Hypothalamus (tissue), 51 donors: Measurements from ENCODE around the gene SHISA3.

Experiments used
- DNase-seq, 51 donors: peaks; one replicate each; lab custom pipeline; 2025; lab: John Stamatoyannopoulos, UW

SHISA3 gene

DNA sequence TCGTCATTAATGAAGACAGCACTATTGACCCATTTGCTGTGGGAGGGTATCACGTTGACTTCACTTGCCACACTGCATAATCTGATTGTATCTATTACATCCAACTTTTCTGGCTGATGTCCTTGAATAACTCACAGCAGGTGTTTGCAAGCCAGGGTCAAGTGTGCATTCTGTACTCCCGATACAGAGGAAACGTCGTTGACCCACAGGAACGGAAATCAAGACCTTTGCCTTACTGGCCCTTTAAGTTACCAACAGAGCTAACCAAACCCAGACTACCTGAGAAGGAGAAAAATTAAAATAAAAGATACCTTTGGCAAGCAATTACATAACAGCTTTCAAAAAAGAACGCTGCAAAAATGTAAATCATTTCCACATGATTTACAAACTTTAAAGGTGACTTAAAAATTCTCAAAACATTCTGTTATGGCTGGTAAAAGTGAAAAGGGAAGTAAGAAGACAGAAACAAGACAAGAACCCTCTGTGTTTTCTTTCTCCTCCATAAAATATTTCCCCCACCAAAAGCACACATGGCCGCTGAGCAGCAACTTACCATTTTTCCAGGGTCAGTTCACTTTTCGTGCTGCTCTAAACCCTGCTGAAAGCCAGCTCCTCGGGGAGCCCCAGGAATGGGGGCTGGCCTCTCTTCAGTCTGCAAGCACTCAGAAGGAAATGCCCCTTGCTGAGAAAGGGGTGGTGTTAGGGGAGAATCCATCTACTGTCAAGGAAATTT is 6.5 kb upstream of the SHISA3 start:
- DNase-seq, result no peak

DNA sequence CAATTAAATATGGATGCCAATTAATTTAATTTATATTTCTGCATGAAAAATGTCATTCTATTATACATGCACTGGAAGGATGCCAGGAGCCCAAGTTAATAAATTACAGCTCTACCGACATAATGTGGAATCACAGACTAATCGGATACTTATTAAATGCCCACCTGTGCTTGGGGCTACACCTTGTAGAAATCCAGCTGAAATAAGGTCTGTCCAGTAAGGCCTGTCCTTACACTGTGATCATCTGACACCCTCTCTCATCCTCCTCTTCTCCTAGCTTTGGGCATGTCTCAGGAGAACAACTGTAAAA is 6.0 kb upstream of the SHISA3 start:
- DNase-seq, result no peak

DNA sequence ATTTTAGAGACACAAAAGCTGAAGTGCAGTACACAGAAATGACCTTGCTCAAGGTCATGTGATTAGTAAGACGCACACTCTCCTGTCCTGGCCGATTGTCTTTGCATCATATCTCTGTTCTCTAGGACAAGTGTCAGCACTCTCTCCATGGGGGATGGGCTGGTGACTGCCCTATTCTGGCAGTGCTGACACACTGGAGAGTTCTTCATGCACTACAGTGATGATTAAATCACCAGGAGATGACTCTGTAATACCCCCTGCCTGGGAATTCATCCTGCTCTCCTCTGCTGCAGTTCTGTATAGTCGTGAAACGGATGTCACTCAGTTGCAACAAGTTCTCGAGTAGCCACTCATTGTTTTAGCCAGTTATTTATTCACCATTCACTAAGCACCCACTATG is 5.3 kb upstream of the SHISA3 start:
- no peak for DNase-seq

DNA sequence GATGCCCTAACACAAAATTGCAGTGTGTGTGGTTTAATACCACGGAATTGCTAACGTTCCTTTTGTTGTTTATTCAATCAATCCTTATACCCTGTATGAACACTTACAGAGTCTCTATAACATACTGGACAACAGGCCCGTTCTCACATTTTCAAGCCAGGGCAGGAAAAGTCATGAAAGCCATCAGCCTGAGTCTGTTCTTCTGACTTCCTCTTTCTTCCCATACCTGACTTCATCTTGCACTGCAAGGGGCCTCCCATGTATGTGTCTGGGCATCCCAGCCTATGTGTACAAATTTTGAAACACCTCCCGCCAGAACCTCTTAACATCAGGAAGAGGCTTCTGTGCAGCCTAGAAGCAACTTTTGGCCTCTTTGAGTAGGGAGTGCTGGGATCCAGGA is 4.9 kb upstream of the SHISA3 start:
- DNase-seq, result no peak

DNA sequence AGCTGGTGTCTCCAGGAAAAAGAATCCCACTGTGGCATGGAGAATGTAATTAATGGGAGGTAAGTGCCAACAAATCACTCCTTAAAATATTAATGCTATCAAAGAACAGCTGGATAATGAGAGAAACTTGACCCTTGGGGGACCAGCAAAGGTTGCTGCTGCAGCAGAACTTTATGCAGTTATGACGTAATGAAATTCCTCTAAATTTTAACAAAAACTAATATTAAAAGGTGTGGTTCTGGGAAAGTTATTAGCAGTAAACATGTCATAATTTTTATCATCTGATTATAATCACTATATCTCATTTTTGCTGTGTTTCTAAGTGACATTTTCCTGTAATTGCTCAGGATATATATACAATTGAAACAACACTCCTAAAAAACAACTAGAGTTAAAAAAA is 1.7 kb upstream of the SHISA3 start:
- DNase-seq, result no peak

DNA sequence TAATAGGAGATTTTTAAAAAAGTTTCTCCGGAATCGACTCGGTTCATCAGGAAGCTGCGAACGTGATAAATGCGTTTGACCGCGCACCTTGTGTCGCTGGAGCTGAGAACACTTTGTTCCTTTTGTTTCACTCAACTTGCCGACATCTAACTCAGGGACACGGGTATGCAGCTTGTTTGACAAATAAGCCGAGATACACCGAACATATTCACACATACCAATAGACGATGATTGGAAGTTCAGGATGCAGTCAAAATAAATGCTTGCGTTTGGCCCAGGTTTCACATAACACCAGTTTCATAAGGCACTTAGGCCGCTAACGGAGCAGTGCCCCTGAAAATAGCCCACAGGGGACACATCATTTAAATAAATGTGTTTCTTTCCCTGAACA is 932 bp upstream of the SHISA3 start:
- DNase-seq, result no peak

DNA sequence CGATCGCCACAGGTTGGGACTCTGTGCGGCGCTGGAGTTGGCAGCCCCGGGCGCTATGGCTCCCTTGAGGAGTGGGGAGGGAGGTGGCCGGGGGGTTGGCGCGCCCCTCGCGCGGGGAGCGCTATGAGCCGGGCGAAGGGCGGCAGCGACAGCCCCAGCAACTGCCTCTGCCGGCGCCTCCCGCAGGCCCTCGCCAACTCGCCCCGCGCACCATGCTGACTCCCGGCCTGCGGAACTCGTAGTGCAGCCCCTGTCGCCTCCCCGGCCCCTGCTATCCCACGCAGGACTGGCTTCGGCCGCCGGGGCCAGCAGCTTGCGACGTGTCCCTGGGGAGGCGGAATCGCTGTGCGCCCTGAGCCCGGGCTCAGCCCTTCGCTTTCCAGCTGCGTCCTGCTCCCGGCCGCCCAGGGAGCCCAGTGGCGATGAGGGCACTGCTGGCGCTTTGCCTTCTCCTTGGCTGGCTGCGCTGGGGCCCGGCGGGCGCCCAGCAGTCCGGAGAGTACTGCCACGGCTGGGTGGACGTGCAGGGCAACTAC is 415 bp downstream of the SHISA3 start:
- DNase-seq, result no peak

DNA sequence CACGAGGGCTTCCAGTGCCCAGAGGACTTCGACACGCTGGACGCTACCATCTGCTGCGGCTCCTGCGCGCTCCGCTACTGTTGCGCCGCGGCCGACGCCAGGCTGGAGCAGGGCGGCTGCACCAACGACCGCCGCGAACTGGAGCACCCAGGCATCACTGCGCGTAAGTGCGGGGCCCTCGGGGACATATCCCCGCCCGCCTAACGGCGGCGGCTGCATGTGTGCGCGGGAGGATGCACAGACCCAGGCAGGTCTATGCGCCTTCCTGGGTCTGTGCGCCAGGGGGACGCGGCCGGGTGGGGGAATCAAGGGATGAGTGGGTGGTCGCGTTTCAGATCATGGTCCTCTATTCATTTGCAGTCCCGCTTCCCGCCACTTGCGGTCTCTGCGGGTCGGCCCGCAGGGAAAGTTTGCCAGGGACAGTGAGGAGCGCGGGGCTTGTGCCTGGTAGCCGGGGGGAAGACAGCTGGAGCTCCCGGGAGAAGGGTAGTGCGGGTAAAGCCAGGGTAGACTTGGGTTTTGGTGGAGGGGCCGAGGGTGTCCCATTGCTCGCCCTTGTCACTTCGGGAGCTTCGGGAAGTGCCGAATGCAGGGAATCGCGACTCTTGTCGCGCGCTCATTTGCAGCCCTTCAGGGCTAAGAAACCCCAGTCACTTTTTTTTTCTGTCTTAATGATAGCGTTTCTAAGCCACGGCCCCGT is 1.0 kb downstream of the SHISA3 start:
- peak in 1 of 51 donors; percentile 29 for DNase-seq

DNA sequence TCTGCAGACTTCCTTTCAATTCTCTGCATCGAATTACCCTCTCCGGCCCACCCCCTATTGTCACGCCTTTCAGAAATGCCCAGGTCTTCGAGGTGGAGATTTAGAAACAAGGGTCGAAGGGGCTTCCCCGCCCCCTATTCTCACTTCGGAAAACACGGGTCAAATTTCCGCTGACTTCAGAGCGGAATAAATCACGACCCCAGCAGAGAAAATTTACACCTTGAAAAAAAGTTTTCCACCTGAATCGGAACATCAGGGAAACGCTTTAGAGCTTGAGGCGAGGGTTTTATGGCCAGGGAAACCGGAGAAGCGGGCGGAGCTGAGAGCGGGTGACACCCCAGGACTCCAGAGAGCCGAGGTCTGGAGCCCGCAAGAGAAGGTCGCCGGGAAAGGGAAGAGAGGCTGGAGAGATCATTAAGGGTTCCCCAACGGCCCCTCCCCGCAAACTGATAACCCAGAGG is 1.6 kb downstream of the SHISA3 start:
- DNase-seq, result no peak

DNA sequence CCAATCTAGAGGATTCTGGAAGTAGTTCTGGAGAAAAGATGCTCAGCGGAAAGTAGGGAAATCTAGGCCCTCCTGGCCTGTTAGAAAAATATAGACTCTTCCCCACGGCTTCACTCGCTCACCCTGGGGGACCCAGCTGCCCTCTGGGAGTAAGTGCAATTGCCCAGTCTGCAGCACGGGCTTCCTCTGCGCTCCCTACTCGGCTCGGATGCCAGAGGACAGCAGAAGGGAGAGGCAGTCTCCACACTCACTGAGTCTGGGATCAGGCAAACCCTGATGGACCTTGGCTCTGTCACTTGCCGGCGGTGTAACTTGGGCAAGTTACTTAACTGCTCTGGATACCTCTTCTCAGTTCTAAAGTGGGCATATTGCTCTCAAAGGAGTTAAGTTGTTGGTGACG is 2.1 kb downstream of the SHISA3 start:
- no peak for DNase-seq

DNA sequence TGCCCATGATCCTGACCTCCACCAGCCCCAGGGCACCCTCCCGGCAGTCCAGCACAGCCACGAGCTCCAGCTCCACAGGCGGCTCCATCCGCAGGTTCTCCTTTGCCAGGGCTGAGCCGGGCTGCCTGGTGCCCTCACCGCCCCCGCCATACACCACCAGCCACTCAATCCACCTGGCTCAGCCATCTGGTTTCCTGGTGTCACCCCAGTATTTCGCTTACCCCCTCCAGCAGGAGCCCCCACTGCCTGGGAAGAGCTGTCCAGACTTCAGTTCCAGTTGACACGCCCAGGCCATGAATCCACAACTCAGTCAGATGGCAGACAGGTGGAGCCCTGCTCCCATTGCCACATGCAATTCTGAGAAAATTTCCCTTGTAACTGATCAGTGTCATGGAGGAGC is 3.9 kb downstream of the SHISA3 start:
- no peak for DNase-seq

DNA sequence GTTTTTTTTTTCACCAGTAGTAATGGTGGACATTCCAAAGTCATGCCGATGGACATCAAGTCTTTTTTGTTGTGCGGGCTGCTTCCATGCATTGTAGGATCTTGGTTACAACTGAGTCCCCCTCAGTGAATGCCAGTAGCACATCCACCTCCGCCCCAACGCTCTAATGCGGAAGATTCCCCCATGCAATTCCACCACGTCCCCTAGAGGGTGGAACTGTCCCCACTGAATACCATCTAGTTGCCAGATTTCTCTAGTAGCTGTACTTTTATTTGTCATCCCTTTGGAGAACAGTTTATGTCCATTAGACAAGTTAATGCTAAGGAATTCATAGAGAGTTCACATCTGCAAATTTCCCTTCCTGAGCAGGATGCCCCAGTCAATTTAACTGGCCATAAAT is 6.7 kb downstream of the SHISA3 start:
- DNase-seq, result no peak

DNA sequence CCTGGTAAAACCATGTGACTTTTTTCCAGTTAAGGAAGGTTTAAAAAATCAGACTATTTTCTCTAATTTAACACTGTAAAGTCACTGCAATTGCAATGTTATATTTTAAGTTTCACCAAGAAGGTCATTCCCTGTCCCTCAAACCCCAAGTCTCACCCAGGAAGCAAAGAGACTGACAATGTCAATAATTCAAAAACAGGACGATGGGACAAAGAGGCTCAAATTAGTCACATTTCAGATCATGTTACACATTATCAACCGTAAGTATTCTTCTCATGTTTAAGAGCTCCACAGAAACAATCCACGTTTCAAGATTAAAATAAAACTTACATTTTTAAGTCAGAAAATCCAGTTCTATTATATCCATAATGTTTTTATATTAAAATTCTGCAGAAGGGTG is 13.2 kb downstream of the SHISA3 start:
- DNase-seq, result no peak

DNA sequence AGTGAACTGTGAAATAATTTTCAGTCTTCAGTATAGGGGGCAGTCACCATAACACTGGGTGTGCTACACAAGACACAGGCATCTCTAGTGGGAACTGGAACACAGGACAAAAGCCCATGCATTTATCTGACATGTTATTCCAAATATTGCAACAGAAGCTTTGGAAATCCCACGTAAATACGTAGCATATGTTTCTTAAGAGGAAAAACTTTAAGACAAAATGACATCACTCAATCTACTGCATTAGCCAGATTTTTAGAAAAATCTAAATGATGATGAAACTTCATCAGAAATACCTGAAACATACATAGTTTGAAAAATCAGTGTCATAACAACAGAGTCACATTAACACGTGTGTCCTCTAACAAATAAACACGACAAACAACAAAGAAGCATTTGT is 14.5 kb downstream of the SHISA3 start:
- no peak for DNase-seq

DNA sequence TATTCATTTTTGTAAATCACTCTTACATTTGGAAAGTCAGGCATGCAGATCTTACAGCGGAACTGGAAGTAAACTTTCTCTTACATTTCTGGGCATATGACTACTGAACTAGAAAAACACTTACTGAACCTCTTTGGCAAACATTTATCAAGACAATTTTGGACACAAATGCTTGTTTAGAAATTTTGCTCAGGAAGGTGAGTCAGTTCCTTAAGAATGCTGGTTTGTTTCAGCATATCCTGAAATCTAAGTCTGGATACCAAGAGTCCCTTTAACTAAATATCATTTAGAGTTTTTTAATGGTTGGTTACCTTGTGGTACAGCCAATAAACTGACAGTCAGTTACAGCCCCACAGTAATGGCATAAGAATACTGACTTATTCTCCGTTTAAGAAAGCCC is 15.0 kb downstream of the SHISA3 start:
- DNase-seq, result no peak

DNA sequence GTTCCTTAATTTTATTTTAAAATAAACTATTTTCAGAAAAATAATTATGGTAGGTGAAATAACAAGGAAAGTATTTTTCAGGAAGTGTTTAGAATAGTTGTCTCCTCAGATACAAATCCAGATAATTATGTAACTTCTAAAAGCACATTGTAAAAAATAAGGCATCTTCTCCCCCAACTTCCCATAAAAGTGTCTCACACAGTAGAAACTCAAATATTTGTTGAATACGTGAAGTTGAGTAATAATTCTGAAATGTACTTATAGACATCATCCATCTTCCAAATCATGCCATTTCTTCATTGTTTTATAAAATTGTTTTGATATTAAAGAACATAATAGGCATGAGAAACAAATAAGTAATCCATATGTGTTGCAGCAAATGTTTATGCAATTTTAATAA is 18.0 kb downstream of the SHISA3 start:
- DNase-seq, result no peak

DNA sequence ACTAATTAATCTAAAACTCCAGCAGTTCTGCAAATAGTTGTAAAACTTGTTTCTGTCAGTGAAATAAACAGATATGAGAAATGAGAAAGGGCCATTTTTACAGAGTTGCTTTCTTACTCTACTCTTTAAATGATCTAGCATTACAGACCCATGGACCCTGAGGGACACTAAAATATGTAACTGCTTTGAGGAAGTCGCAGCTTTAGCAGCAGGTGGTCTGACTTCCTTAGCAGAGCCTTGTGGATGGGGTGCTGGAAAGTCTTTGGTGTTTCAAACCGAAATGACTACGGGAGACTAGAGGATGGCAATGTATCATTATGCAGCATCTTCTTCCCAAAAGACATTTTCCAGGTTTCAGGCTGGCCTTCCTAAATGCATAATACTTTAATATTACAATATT is 18.7 kb downstream of the SHISA3 start:
- DNase-seq, result no peak

DNA sequence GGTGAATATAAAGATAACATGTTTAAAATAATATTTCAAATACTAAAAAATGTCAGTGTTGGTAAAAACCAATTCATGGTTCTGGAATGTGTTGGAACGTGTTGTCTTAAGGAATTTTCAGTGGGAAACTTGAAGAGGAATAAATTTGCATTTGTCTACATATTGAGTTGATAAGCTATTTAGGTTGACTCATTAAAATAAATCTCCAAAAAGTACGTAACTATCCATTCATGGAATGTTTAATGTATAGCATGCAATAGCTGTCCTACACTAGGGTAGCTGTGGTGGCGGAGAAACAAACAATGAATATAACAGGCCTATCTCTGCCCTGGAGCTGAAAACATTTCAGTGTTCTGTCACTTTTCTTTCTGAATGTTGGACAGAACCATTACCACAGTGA is 20.3 kb downstream of the SHISA3 start:
- DNase-seq, result no peak

DNA sequence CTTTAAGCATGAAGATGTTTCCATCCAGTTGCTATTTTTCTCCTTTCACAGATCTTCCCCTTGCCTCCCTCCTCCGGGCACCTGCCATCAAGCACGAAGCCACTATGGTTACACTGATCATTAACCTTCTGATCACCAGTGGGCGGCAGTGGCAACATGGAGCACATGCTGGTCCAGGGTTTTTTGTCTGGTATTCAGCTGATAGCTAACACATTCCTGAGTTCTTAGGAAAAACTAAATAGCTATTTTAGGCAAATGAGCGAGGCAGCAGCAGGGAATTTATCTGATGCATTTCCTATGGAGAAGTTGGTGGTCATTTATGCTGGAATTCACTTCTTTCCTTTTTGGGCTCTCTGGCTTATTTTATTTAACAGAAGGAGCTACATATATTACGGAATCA is 22.9 kb downstream of the SHISA3 start:
- DNase-seq, result no peak

DNA sequence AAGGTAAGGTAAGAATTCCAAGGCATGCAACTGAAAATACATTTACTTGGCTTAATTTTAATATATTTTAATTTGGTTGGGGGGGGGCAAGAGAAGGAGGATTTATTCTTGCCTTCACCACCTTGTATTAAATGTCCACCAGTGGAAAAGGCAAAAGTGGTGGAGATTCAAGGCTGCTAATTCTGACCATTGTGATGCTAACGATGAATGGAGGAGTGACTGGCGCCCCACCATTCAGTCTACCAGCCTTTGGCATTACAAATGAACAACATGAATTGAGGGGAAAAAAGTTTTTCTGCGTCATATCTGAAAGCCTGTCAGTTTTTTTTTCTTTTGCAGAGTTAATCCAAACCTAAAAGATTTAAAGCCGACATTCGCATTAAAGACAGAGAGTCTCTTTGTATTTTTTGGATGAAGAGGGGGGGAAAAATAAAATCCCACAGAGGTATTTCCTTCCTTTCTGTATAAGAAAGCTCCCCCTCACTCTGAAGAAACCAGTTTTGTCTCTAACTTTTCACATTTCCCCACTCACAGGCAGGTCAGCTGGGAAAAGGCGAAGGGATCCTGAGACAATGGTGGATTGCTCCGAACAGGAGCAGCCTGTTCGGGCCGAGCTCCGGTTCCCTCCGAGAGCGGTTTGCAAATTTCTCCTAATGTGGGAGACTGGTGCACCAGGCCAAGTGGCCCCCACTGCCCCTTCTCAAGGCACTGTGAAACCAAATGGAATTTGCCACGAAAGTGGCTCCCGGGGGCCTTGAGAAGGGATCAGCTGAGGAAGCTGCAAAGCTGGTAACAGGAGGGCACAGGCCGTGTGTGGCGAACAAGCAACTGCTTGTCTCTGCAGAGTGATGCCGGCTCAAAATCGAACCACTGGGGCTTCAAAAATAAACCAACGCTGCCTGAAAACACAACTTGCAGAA is 28.1 kb downstream of the SHISA3 start:
- DNase-seq, result peak in 2 of 51 donors; percentile 5 to 10

DNA sequence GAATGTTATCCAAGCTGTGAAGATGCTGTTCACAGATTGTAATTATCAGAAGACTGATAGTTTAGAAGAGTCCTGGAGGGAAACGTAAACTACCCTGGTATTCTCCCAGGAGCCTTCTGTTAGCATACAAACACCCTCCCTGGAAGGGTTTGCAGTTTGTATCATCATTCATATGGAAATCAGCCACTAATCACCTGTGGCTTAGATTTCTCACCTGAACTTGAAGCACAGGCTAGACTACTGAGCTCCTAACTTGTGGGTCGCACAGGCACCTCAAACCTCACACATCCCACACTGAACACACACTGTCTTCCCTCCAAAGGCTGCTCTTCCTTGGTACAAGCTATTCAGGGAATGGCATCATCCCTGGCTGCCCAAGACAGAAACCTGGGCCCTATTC is 30.7 kb downstream of the SHISA3 start:
- no peak for DNase-seq
